T-cell (primary cell): ENCODE data around the gene TPBGL. TPM values are rescaled to one million over a fixed set of nuclear protein-coding genes. Genes with fewer than 3 reads are reported as not detected.

ENCODE experiments used
- ATAC-seq, 4 experiments: fragments of 200-7000 bp in 3 of 4; fragments of 150-1000 bp in 1 of 4; cut with Tn5 transposase; replicated peaks in 1 of 4; 1 replicate in 3 of 4; 2 replicates in 1 of 4; pipeline ENCODE4 v1.10.0; 2021; ENCODE audit warnings: moderate library complexity in 3 of 4, mild to moderate bottlenecking in 2 of 4, moderate number of reproducible peaks in 1 of 4
- CTCF ChIA-PET, 2 donors: fragments of 300-600 bp; sonication (Branson Sonifier 250); formaldehyde crosslinking; loops; one replicate each; lab custom pipeline; 2022; ENCODE audit warnings: antibody characterized with exemption in 2 of 2; lab: Charles Lee
- POLR2A ChIA-PET, 2 donors: fragments of 300-600 bp; sonication (Branson Sonifier 250); formaldehyde crosslinking; loops; one replicate each; lab custom pipeline; 2022; ENCODE audit warnings: antibody characterized with exemption in 2 of 2; lab: Charles Lee
- DNase-seq, 35 experiments: peaks; one replicate each; pipeline versions ENCODE4 v3.0.0 to v3.0.0-alpha.2; 2013 to 2023
- H3K27ac ChIP-seq: one replicate; pipeline ENCODE4 v1.5.1; 2013; ENCODE audit warnings: low read length
- H3K27me3 ChIP-seq, 2 experiments: replicated peaks in 1 of 2; 1 replicate in 1 of 2; 2 replicates in 1 of 2; pipeline versions ENCODE4 v1.6.1 to v1.7.0; 2013; ENCODE audit warnings: low read length in 1 of 2, mixed read lengths in 1 of 2; ENCODE audit not compliant: control insufficient read depth in 2 of 2, insufficient read depth in 2 of 2; ENCODE audit errors: extremely low read depth in 1 of 2
- H3K36me3 ChIP-seq, 2 donors: 1 replicate in 1 of 2; 2 replicates in 1 of 2; pipeline versions ENCODE4 v1.6.1 to v1.7.0; 2013; ENCODE audit warnings: low read length in 1 of 2; ENCODE audit not compliant: control insufficient read depth in 2 of 2, insufficient read depth in 1 of 2; ENCODE audit errors: extremely low read depth in 1 of 2
- H3K4me1 ChIP-seq, 2 experiments: 1 replicate in 1 of 2; 2 replicates in 1 of 2; pipeline versions ENCODE4 v1.6.1 to v1.7.0; 2013; ENCODE audit warnings: low read length in 2 of 2, mixed read lengths in 1 of 2; ENCODE audit not compliant: insufficient read depth in 2 of 2, control insufficient read depth in 1 of 2; ENCODE audit errors: extremely low read depth in 1 of 2
- H3K4me3 ChIP-seq, 2 donors: 1 replicate in 1 of 2; 2 replicates in 1 of 2; pipeline versions ENCODE4 v1.5.1 to v1.7.0; 2013; ENCODE audit warnings: mild to moderate bottlenecking in 2 of 2, low read length in 1 of 2, moderate library complexity in 1 of 2; ENCODE audit not compliant: control insufficient read depth in 1 of 2; ENCODE audit errors: extremely low read depth in 1 of 2
- H3K9me3 ChIP-seq: 2 replicates; pipeline ENCODE4 v1.7.0; 2013
- H3K27ac Mint-ChIP-seq, 2 donors: one replicate each; pipeline ENCODE4 v1.8.0; 2020 to 2021; ENCODE audit warnings: mild to moderate bottlenecking in 2 of 2, mixed read lengths in 2 of 2
- H3K27me3 Mint-ChIP-seq, 2 donors: one replicate each; pipeline ENCODE4 v1.8.0; 2021 to 2022; ENCODE audit warnings: mixed read lengths in 2 of 2
- H3K36me3 Mint-ChIP-seq: one replicate; pipeline ENCODE4 v1.8.0; 2021; ENCODE audit warnings: mixed read lengths
- H3K4me1 Mint-ChIP-seq, 3 donors: one replicate each; pipeline ENCODE4 v1.8.0; 2020 to 2022; ENCODE audit warnings: mixed read lengths in 3 of 3, mild to moderate bottlenecking in 1 of 3
- H3K4me3 Mint-ChIP-seq, 3 donors: one replicate each; pipeline ENCODE4 v1.8.0; 2020 to 2022; ENCODE audit warnings: mild to moderate bottlenecking in 3 of 3, mixed read lengths in 3 of 3, moderate library complexity in 3 of 3
- H3K9me3 Mint-ChIP-seq, 3 donors: one replicate each; pipeline ENCODE4 v1.8.0; 2020 to 2022; ENCODE audit warnings: mixed read lengths in 3 of 3
- WGBS: methylation state at CpG from one replicate; pipeline ENCODE4 v1.1.5; 2013; ENCODE audit warnings: missing lambda C conversion rate; ENCODE audit not compliant: insufficient coverage; 5-methylcytosine and 5-hydroxymethylcytosine counted together
- total RNA-seq, 35 experiments: library from RNA in 6 of 35; stranded (reverse) in 6 of 35; fragments of 120-200 nt in 1 of 35; gene quantifications; one replicate each; pipeline versions ENCODE4 v1.2.1 to v1.2.4 and lab custom pipeline; 2013 to 2026

The TPBGL gene
- total RNA-seq (under 1 TPM; 0.13 to 0.59 (median 0.47) TPM), total RNA-seq (lab: John Stamatoyannopoulos, UW) (0 to 0.38 (median 0.07) reads per million in 29 experiments)
- 0.15 TPM for total RNA-seq (2013)

GRCh38 chr11:75240311-75241035, at the start of gene TPBGL:
TSS of gene TPBGL (plus strand) at chr11:75240774. CDS start at chr11:75241050, 276 bp downstream.
- Mint-ChIP-seq H3K36me3 (no peaks in the 10 kb centered on the region), H3K27ac (no peak within 1 kb of the TSS), H3K9me3 (no peaks in the 10 kb centered on the region), H3K4me3 (peak within 1 kb of the TSS; percentile 70 to 84 (median 70)), H3K4me1 (peaks cover 6 to 13% (median 10%) of the 10 kb centered on the region in 3 donors), H3K27me3 (peaks cover 32 to 50% of the 10 kb centered on the region in 2 donors)
- H3K27ac ChIP-seq, result no peak within 1 kb of the TSS
- ChIA-PET CTCF (interaction anchor here (0.9 to 3.6 kb wide), 8 partner anchors 8 to 160 kb away, joined by 3 to 22 read pairs (median 4); no protein-coding TSS in a partner anchor), POLR2A (no interaction called here)
- peak within 1 kb of the TSS; percentile 21 to 71 for H3K4me3 ChIP-seq
- WGBS, result 1% methylated on average over 46 of the region's 58 CpGs
- peaks cover 0 to 13% of the 10 kb centered on the region in 2 experiments for H3K4me1 ChIP-seq
- DNase-seq, result no peak
- H3K9me3 ChIP-seq, result no peaks in the 10 kb centered on the region
- no peak for ATAC-seq
- H3K36me3 ChIP-seq, result no peaks in the 10 kb centered on the region
- H3K27me3 ChIP-seq, result peaks cover 14 to 61% of the 10 kb centered on the region in 2 experiments

- Histone ChIP-seq H3K27ac (no peak overlapping the region), H3K36me3 (no peaks in the 10 kb centered on the region), H3K27me3 (peaks cover 0 to 20% of the 10 kb centered on the region in 2 experiments), H3K9me3 (no peaks in the 10 kb centered on the region), H3K4me1 (no peaks in the 10 kb centered on the region), H3K4me3 (no peak overlapping the region)
- ATAC-seq, result no peak
- ChIA-PET POLR2A (no interaction called here), CTCF (no interaction called here)
- Mint-ChIP-seq H3K27me3 (no peaks in the 10 kb centered on the region), H3K9me3 (no peaks in the 10 kb centered on the region), H3K27ac (no peak overlapping the region), H3K4me3 (no peak overlapping the region), H3K4me1 (no peaks in the 10 kb centered on the region), H3K36me3 (no peaks in the 10 kb centered on the region)
- DNase-seq, result no peak
- WGBS, result no CpG with 5 or more reads among the region's 3 CpGs
These were observed 49.2 kb upstream of the TPBGL start for GRCh38 chr11:75191330-75191717.

- Histone ChIP-seq H3K36me3 (no peaks in the 10 kb centered on the region), H3K27me3 (peaks cover 0 to 24% of the 10 kb centered on the region in 2 experiments), H3K9me3 (no peaks in the 10 kb centered on the region), H3K4me1 (no peaks in the 10 kb centered on the region), H3K27ac (no peak overlapping the region), H3K4me3 (no peak overlapping the region)
- no peak overlapping the region for H3K4me3 Mint-ChIP-seq
- H3K9me3 Mint-ChIP-seq, result no peaks in the 10 kb centered on the region
- H3K36me3 Mint-ChIP-seq, result no peaks in the 10 kb centered on the region
- 94% methylated on average over 12 of the region's 15 CpGs for WGBS
- H3K27me3 Mint-ChIP-seq, result no peaks in the 10 kb centered on the region
- CTCF ChIA-PET, result no interaction called here
- H3K27ac Mint-ChIP-seq, result no peak overlapping the region
- POLR2A ChIA-PET, result no interaction called here
- DNase-seq (no peak), ATAC-seq (no peak)
- no peaks in the 10 kb centered on the region for H3K4me1 Mint-ChIP-seq
These were observed 47.3 kb upstream of the TPBGL start for GRCh38 chr11:75193271-75193670.

GRCh38 chr11:75193711-75194110, 46.9 kb upstream of the TPBGL start:
- WGBS, result 50% methylated on average over 2 of the region's 2 CpGs
- Histone ChIP-seq H3K27me3 (peaks cover 0 to 24% of the 10 kb centered on the region in 2 experiments), H3K36me3 (no peaks in the 10 kb centered on the region), H3K4me1 (no peaks in the 10 kb centered on the region), H3K4me3 (no peak overlapping the region), H3K27ac (no peak overlapping the region), H3K9me3 (no peaks in the 10 kb centered on the region)
- no peaks in the 10 kb centered on the region for H3K27me3 Mint-ChIP-seq
- ChIA-PET POLR2A (no interaction called here), CTCF (no interaction called here)
- no peak overlapping the region for H3K4me3 Mint-ChIP-seq
- H3K36me3 Mint-ChIP-seq, result no peaks in the 10 kb centered on the region
- H3K9me3 Mint-ChIP-seq, result no peaks in the 10 kb centered on the region
- no peak overlapping the region for H3K27ac Mint-ChIP-seq
- ATAC-seq (no peak), DNase-seq (no peak)
- no peaks in the 10 kb centered on the region for H3K4me1 Mint-ChIP-seq

- H3K36me3 ChIP-seq, result no peaks in the 10 kb centered on the region
- H3K4me3 Mint-ChIP-seq, result no peak overlapping the region
- ChIA-PET CTCF (no interaction called here), POLR2A (no interaction called here)
- no peak for ATAC-seq
- H3K27me3 ChIP-seq, result peaks cover 0 to 24% of the 10 kb centered on the region in 2 experiments
- no peaks in the 10 kb centered on the region for H3K4me1 ChIP-seq
- H3K9me3 ChIP-seq, result no peaks in the 10 kb centered on the region
- H3K9me3 Mint-ChIP-seq, result no peaks in the 10 kb centered on the region
- no peaks in the 10 kb centered on the region for H3K4me1 Mint-ChIP-seq
- no peak overlapping the region for H3K27ac Mint-ChIP-seq
- DNase-seq, result no peak
- no peaks in the 10 kb centered on the region for H3K36me3 Mint-ChIP-seq
- no peaks in the 10 kb centered on the region for H3K27me3 Mint-ChIP-seq
- WGBS, result 52% methylated on average over 2 of the region's 5 CpGs
- H3K4me3 ChIP-seq, result no peak overlapping the region
- no peak overlapping the region for H3K27ac ChIP-seq
These were observed 46.4 kb upstream of the TPBGL start for GRCh38 chr11:75194147-75194546.

GRCh38 chr11:75195167-75195962, 45.2 kb upstream of the TPBGL start:
- H3K4me3 ChIP-seq, result no peak overlapping the region
- no peaks in the 10 kb centered on the region for H3K4me1 ChIP-seq
- Mint-ChIP-seq H3K36me3 (no peaks in the 10 kb centered on the region), H3K4me1 (no peaks in the 10 kb centered on the region), H3K9me3 (no peaks in the 10 kb centered on the region), H3K4me3 (no peak overlapping the region), H3K27me3 (no peaks in the 10 kb centered on the region), H3K27ac (no peak overlapping the region)
- peaks cover 0 to 26% of the 10 kb centered on the region in 2 experiments for H3K27me3 ChIP-seq
- H3K36me3 ChIP-seq, result no peaks in the 10 kb centered on the region
- ChIA-PET POLR2A (interaction anchor here in 1 of 2 donors (0.6 kb wide), 1 partner anchor 350 kb away, joined by 9 read pairs; no protein-coding TSS in a partner anchor), CTCF (interaction anchor here in 1 of 2 donors (0.7 kb wide), 1 partner anchor 10 kb away, joined by 5 read pairs; no protein-coding TSS in a partner anchor)
- ATAC-seq (no peak), DNase-seq (no peak)
- H3K9me3 ChIP-seq, result no peaks in the 10 kb centered on the region
- H3K27ac ChIP-seq, result no peak overlapping the region
- 80% methylated on average over 6 of the region's 7 CpGs for WGBS
